ENCODE measurements around the gene SLC66A3.

SLC66A3 gene

DNA sequence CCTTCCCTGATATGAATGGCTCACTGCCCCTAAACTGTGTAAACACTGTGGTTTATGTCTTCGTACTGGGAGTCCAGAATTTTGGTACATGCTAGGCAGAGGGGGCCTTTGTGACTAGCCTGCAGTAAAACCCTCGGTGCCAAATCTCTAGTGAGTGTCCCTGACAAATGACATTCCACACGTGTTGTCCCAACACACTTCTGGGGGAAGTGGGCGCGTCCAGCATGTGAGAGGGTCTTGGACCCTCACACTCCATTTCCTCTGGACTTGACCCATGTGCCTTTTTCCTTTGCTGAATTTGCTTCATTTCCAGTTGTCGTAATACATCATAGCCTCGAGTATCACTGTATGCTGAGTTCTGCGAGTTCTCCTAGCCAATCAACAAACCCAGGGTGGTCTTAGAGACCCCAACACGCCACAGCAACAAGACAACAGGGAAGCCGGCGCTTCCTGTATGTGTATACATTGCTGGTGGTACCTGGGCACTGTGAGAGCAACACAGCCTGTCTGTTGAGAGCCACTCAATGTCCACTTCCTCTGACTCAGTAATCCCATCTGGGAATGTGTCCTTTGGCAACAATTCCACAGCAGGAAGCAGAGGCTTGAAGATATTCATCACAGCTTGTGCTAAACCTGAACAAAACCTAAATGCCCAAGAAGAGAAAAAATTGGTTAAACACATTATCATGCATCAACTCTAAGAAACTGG lies 26.9 kb upstream of the SLC66A3 start:
- no peak overlapping the region for H3K4me3 ChIP-seq (ENCODE audit: low read depth, low read length)
- peak; percentile 34 for DNase-seq (ENCODE audit: low read depth)
- TF ChIP-seq, protein P1, sequence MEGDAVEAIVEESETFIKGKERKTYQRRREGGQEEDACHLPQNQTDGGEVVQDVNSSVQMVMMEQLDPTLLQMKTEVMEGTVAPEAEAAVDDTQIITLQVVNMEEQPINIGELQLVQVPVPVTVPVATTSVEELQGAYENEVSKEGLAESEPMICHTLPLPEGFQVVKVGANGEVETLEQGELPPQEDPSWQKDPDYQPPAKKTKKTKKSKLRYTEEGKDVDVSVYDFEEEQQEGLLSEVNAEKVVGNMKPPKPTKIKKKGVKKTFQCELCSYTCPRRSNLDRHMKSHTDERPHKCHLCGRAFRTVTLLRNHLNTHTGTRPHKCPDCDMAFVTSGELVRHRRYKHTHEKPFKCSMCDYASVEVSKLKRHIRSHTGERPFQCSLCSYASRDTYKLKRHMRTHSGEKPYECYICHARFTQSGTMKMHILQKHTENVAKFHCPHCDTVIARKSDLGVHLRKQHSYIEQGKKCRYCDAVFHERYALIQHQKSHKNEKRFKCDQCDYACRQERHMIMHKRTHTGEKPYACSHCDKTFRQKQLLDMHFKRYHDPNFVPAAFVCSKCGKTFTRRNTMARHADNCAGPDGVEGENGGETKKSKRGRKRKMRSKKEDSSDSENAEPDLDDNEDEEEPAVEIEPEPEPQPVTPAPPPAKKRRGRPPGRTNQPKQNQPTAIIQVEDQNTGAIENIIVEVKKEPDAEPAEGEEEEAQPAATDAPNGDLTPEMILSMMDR (conservative IDR thresholded peaks at IDR 0.05; ENCODE audit: low read depth, low read length): no peak

DNA sequence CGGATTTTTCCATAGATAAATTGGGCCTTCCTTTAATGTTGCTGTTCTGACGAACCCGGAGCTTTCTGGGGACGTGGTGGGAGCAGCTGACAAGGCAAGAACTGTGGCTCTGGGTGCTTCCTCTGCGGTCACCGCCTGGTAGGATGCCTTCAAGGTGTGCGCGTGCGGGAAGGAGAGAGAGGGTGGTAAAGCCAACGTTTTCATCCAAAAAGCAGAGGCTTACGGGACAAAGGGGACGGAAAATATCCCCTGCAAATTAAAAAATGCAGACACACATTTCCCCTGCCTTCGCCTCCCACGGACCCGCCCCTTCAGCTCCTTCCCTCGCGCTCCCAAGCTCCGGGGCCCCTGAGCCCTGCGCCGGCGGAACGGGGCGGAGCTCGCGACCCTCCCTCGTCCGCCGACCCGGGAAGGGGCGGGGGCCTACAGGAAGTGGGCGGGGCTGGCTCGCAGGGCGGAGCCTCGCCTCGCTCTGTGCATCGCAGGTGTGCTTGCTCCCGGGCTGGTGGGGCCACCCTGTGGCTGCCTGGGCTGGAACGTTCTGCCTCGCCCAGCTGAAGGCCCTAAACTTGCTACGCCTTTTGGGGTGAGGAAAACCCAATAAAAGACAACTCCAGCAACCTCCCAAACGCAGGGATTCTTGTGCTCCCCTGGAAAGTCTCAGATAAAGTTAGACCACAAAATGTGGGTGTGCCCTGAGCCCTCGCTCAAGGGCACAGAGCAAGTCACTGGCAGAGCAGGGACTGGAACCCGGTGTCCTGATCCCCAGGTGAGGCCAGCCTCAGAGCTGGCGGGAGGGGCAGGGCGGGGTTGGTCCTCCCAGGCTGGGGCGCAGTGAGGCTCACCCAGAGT lies 25.4 kb upstream of the SLC66A3 start:
- peak; percentile 23 for DNase-seq (ENCODE audit: low read depth)
- TF ChIP-seq, protein P1 (conservative IDR thresholded peaks at IDR 0.05; ENCODE audit: low read depth, low read length): peak; percentile 43
- peak overlapping the region; percentile 47 for H3K4me3 ChIP-seq (ENCODE audit: low read depth, low read length)

DNA sequence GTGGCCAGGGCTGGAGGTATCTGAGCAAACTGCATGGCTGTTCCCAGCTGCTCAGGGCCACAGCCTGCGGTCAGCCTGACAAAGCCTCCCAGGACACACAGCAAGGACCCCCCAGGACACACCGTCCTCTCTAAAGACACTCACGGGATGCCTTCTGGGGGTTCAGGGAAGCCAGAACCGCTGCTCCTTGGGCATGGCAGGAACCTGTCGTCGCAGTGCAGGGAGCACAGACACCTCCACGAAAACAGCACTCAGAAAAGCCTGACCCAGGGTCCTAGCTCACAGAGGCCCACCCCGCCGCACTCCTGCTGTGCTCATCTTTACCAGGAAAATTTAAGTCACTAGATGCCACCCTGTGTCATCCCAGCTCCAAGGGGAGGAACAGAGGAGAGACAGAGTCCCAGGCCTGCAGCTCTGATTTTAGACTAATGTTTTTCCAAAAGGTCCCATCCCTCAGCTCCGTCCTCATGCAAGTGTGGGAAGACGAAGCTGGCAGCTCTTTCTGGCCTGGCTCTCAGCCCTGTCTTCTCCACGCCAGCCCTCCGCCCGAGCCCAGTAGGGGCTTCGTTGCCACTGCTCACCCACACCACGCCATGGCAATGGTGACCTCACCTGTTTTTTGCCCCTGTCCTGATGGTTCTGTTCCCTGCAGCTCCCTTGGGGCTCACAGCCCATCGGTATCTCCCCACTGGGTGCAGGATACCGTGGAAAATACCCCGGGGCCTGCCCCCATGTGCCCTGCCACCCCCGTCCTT lies 23.9 kb upstream of the SLC66A3 start:
- H3K4me3 ChIP-seq (ENCODE audit: low read depth, low read length): no peak overlapping the region
- TF ChIP-seq, protein P1 (conservative IDR thresholded peaks at IDR 0.05; ENCODE audit: low read depth, low read length): no peak
- DNase-seq (ENCODE audit: low read depth): no peak

DNA sequence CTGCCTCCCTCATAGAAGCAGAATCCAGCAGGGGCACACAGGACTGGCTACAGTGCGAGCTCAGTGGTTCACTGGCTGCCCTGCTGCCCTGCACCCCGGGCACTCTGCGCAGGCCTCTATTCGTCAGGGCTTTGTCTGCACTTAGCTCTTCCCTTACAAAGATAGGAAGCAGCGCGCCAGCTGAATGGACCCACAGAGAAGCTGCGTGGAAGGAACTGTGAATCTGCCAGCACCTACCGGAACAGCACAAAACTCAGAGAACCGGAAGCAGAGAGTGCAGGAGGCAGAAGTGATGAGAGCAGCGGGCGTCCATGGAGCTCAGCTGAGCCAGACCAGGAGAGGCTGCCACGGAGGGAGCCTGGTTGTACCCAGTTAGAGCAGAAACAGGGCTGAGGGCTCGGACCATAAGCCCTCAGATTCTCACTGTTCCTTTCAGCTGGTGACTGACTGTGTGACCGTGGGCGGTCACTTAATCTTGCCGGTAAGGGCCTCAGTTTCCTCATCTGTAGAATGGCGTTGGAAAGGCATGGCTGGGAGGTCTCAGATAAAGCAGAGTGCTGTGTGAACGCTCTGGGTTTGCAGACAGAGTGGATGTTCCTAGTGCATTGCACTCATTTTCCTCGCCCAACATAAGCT lies 23.1 kb upstream of the SLC66A3 start:
- no peak for DNase-seq (ENCODE audit: low read depth)
- H3K4me3 ChIP-seq (ENCODE audit: low read depth, low read length): no peak overlapping the region
- TF ChIP-seq, protein P1 (conservative IDR thresholded peaks at IDR 0.05; ENCODE audit: low read depth, low read length): no peak

DNA sequence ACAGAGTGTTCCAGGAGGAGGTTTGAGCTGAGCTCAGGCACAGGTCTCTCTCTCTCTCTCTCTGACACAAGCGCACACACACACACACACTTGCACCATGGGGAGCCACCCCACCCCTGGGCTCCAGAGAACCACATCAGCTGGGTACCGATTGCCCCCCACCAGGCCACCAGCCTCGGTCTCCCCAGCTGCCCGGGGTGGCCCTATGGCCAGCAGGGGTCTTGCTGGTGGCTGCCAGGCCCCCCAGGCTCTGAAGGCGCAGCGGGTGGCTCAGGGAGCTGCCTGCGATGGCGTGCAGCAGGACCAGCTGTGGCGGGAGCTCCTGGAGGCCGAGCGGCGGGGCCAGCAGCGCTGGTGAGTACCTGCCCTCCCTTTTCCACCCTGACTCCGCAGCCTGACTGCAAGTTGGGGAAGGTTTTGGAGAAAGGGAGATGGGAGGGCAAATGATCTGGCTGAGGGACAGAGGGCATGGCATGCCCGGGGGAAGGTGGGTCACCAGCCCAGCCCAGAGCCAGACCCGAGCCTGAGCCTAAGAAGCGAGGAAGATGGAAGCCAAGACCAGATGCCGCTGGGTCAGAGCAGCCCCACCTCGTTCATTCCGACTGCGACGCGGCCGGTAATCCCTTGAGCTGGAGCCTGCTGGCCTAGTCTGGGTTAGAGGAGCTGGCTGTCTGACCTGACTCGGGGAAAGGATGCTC lies 21.9 kb upstream of the SLC66A3 start:
- TF ChIP-seq, protein P1 (conservative IDR thresholded peaks at IDR 0.05; ENCODE audit: low read depth, low read length): no peak
- no peak for DNase-seq (ENCODE audit: low read depth)

DNA sequence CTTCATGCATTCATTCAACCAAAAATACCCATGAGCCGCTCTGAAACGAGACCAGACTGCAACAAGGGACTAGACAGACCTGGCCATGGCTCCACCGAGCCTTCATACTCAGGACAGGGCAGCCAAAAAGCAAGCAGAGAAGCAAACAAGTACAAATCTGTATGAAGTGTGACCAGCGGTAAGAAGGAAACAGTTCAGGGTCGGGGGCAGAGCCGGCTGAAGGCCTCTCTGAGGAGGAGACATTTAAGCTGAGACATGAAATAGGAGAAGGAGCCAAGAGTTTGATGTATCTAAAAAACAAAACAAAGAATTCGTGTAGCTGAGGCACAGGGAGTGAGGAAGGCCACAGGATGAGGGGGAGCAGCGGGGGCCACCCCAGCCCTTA lies 21.3 kb upstream of the SLC66A3 start:
- TF ChIP-seq, protein P1 (conservative IDR thresholded peaks at IDR 0.05; ENCODE audit: low read depth, low read length): no peak
- no peak overlapping the region for H3K4me3 ChIP-seq (ENCODE audit: low read depth, low read length)
- no peak for DNase-seq (ENCODE audit: low read depth)

More for the DNA sequence above, 21.9 kb upstream of the SLC66A3 start:
- H3K4me3 ChIP-seq (ENCODE audit: low read depth, low read length): peak overlapping the region; percentile 63
